Right lung (tissue), 5 donors: ENCODE data around the gene ARSJ. TPM values are rescaled to one million over a fixed set of nuclear protein-coding genes. Genes with fewer than 3 reads are reported as not detected.

ENCODE experiments used
- polyA plus RNA-seq, 5 donors: library from polyadenylated mRNA; unstranded; fragments of 120-200 nt; gene quantifications; one replicate each; pipeline versions ENCODE4 v1.2.1 to v1.2.3, GENCODE V29; 2013; ENCODE audit warnings: inconsistent platforms in 1 of 5, low replicate concordance in 1 of 5; ENCODE audit not compliant: insufficient read length in 5 of 5, insufficient read depth in 1 of 5

ARSJ gene
- polyA plus RNA-seq, 5 donors, result 5.5 to 7.5 (median 6.7) TPM

Other genes starting within 250 kb of the ARSJ start
- gene CAMK2D, start 217.9 kb downstream of the ARSJ start, polyA plus RNA-seq, result 10 to 100 TPM; 54.2 to 86.9 (median 72.3) TPM